ENCODE results near the gene CHURC1.

Gene CHURC1

GRCh38 chr14:64952598-64953309 lies 38.5 kb downstream of the CHURC1 start:
- POLR2A ChIA-PET: no interaction called here
- CTCF ChIA-PET: interaction anchor here (0.5 to 1.2 kb wide), 2 partner anchors 32 to 75 kb away, joined by 3 to 4 read pairs; no protein-coding TSS in a partner anchor

GRCh38 chr14:64953310-64953654 lies 39.0 kb downstream of the CHURC1 start:
- Histone ChIP-seq H3K4me3 (ENCODE audit: low read depth, low read length) (no peak overlapping the region), H3K27ac (ENCODE audit: extremely low read depth, low read depth, low read length) (no peak overlapping the region), H3K4me1 (ENCODE audit: control insufficient read depth, insufficient read depth, low read length) (no peaks in the 10 kb centered on the region), H3K9me3 (ENCODE audit: control insufficient read depth, insufficient read depth, low read depth, low read length) (no peaks in the 10 kb centered on the region), H3K36me3 (ENCODE audit: control insufficient read depth in 2 of 2, insufficient read depth in 1 of 2, low read length in 2 of 2) (peaks cover 0 to 36% of the 10 kb centered on the region in 2 experiments; a peak in 2 of 3 replicates)
- POLR2A ChIA-PET: no interaction called here
- TF ChIP-seq ZNF830 (tag by site-specific recombination; IDR thresholded peaks at IDR 0.05; ENCODE audit: low read depth) (no peak), OSR2 (tag by site-specific recombination; IDR thresholded peaks at IDR 0.05) (no peak), PRDM1 (tag by site-specific recombination; IDR thresholded peaks at IDR 0.05) (no peak), ZFHX2 (tag by site-specific recombination; conservative IDR thresholded peaks at IDR 0.05) (no peak), ZNF555 (tag by site-specific recombination; conservative IDR thresholded peaks at IDR 0.05) (no peak), ZNF654 (tag by site-specific recombination; IDR thresholded peaks at IDR 0.05; ENCODE audit: low read depth) (no peak), ZNF600 (tag by site-specific recombination; IDR thresholded peaks at IDR 0.05) (no peak), ZNF433 (tag by site-specific recombination; IDR thresholded peaks at IDR 0.05; ENCODE audit: low read depth) (no peak), GLI2 (tag by site-specific recombination; IDR thresholded peaks at IDR 0.05; ENCODE audit: borderline replicate concordance, low read depth) (no peak), ZNF398 (tag by site-specific recombination; IDR thresholded peaks at IDR 0.05) (no peak)
- CTCF ChIA-PET: interaction anchor here (0.5 to 1.2 kb wide), 3 partner anchors 10 to 75 kb away, joined by 3 to 4 read pairs (median 3); no protein-coding TSS in a partner anchor

More at GRCh38 chr14:64952598-64953309, 38.5 kb downstream of the CHURC1 start:
- H3K4me3 ChIP-seq (ENCODE audit: low read depth, low read length): no peak overlapping the region
- TF ChIP-seq ZBTB44 (tag by site-specific recombination; IDR thresholded peaks at IDR 0.05): no peak
- TF ChIP-seq HOXC10 (CRISPR knock-in tag; IDR thresholded peaks at IDR 0.05): no peak
- no peak for TF ChIP-seq ZNF670 (tag by site-specific recombination; IDR thresholded peaks at IDR 0.05; ENCODE audit: low read depth)
- H3K27ac ChIP-seq (ENCODE audit: extremely low read depth, low read depth, low read length): no peak overlapping the region
- H3K36me3 ChIP-seq (ENCODE audit: control insufficient read depth in 2 of 2, insufficient read depth in 1 of 2, low read length in 2 of 2): peaks cover 0 to 41% of the 10 kb centered on the region in 2 experiments; a peak in 2 of 3 replicates
- no peaks in the 10 kb centered on the region for H3K9me3 ChIP-seq (ENCODE audit: control insufficient read depth, insufficient read depth, low read depth, low read length)
- H3K4me1 ChIP-seq (ENCODE audit: control insufficient read depth, insufficient read depth, low read length): no peaks in the 10 kb centered on the region

GRCh38 chr14:64953661-64954060 lies 39.4 kb downstream of the CHURC1 start:
- ChIA-PET POLR2A (no interaction called here), CTCF (interaction anchor here (0.5 to 1.2 kb wide), 3 partner anchors 10 to 76 kb away, joined by 3 to 4 read pairs (median 3); no protein-coding TSS in a partner anchor)
- H3K36me3 ChIP-seq (ENCODE audit: control insufficient read depth in 2 of 2, insufficient read depth in 1 of 2, low read length in 2 of 2): peaks cover 0 to 32% of the 10 kb centered on the region in 2 experiments; a peak in 2 of 3 replicates
- H3K27ac ChIP-seq (ENCODE audit: extremely low read depth, low read depth, low read length): no peak overlapping the region
- H3K4me3 ChIP-seq (ENCODE audit: low read depth, low read length): no peak overlapping the region
- H3K4me1 ChIP-seq (ENCODE audit: control insufficient read depth, insufficient read depth, low read length): no peaks in the 10 kb centered on the region
- no peaks in the 10 kb centered on the region for H3K9me3 ChIP-seq (ENCODE audit: control insufficient read depth, insufficient read depth, low read depth, low read length)
- TF ChIP-seq ZNF558 (tag by site-specific recombination; IDR thresholded peaks at IDR 0.05) (no peak), PRDM4 (tag by site-specific recombination; IDR thresholded peaks at IDR 0.05) (no peak), ZBTB20 (tag by site-specific recombination; IDR thresholded peaks at IDR 0.05) (no peak), GFI1B (tag by site-specific recombination; IDR thresholded peaks at IDR 0.05) (no peak), ZNF394 (tag by site-specific recombination; IDR thresholded peaks at IDR 0.05; ENCODE audit: borderline replicate concordance) (no peak), ZNF423 (tag by site-specific recombination; IDR thresholded peaks at IDR 0.05) (no peak), MYNN (tag by site-specific recombination; IDR thresholded peaks at IDR 0.05; ENCODE audit: borderline replicate concordance) (no peak), ZNF768 (tag by site-specific recombination; IDR thresholded peaks at IDR 0.05) (no peak), ELK4 (IDR thresholded peaks at IDR 0.05; ENCODE audit: borderline replicate concordance, low read depth, low read length) (no peak), ZNF585B (tag by site-specific recombination; IDR thresholded peaks at IDR 0.05) (no peak)

Measured in HEK293 (cell line).